ENCODE measurements around the gene CSPG4.
"Not testable (repeated sequence)": the region's sequence is repeated elsewhere in the genome, so short reads cannot be mapped to it uniquely, and the experiment has no call there.

CSPG4 gene, protein sequence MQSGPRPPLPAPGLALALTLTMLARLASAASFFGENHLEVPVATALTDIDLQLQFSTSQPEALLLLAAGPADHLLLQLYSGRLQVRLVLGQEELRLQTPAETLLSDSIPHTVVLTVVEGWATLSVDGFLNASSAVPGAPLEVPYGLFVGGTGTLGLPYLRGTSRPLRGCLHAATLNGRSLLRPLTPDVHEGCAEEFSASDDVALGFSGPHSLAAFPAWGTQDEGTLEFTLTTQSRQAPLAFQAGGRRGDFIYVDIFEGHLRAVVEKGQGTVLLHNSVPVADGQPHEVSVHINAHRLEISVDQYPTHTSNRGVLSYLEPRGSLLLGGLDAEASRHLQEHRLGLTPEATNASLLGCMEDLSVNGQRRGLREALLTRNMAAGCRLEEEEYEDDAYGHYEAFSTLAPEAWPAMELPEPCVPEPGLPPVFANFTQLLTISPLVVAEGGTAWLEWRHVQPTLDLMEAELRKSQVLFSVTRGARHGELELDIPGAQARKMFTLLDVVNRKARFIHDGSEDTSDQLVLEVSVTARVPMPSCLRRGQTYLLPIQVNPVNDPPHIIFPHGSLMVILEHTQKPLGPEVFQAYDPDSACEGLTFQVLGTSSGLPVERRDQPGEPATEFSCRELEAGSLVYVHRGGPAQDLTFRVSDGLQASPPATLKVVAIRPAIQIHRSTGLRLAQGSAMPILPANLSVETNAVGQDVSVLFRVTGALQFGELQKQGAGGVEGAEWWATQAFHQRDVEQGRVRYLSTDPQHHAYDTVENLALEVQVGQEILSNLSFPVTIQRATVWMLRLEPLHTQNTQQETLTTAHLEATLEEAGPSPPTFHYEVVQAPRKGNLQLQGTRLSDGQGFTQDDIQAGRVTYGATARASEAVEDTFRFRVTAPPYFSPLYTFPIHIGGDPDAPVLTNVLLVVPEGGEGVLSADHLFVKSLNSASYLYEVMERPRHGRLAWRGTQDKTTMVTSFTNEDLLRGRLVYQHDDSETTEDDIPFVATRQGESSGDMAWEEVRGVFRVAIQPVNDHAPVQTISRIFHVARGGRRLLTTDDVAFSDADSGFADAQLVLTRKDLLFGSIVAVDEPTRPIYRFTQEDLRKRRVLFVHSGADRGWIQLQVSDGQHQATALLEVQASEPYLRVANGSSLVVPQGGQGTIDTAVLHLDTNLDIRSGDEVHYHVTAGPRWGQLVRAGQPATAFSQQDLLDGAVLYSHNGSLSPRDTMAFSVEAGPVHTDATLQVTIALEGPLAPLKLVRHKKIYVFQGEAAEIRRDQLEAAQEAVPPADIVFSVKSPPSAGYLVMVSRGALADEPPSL (N-terminal part only)

DNA sequence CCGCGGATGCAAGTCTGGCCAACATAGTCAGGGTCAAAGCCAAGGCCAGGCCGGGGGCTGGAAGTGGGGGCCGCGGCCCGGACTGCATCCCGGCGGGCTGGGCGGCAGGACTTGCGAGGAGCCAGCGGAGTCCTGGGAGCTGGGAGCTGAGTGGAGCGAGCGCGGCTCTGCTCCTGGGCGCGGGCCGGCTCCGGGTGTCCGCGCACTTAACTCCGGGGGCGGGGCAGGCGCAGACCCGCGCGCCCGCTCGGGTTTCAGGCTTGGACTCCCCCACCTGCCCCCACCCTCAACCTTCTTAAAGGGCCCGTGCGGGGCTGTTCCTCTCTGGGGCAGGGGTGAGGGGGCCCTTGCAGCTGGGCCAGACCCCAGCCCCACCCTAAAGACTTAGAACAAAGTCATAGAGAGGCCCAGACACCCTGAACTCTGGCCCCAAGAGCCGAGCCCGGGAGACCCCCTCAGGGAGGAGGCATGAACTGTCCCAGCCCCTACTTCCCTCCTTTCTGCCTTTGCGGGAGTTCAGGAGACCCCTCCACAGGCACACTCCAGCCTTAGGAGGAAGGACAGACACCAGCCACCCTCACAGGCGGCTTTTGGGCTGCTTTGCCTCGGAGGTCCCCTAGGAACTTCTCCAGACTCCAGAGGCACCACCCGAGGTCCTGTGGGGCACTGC, at the start of gene CSPG4:
Gene CSPG4 (minus strand): TSS at position 181 of the 670 bp plus-strand sequence. CDS start 93 bp downstream, at position 88.
- DNase-seq (ENCODE audit: low spot score), result no peak

DNA sequence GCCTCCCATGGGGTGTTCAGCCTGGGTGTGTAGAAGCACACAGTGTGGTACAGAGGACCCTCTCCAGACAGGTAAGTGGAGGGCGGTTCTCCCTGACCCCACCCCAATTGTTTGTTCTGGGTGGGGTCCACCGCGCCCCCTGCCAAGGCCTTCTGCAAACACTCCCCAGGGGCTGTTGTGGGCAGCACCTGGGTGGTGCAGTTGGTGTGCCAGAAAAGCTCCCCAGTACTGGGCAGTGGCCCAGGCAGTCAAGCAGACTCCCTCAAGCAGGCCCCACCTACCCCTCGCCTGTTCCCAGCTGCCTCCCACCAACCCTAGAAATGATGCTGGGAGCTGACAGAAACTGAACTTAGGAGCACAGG, 49.7 kb upstream of the CSPG4 start:
- not testable (repeated sequence) for DNase-seq (ENCODE audit: low spot score)

DNA sequence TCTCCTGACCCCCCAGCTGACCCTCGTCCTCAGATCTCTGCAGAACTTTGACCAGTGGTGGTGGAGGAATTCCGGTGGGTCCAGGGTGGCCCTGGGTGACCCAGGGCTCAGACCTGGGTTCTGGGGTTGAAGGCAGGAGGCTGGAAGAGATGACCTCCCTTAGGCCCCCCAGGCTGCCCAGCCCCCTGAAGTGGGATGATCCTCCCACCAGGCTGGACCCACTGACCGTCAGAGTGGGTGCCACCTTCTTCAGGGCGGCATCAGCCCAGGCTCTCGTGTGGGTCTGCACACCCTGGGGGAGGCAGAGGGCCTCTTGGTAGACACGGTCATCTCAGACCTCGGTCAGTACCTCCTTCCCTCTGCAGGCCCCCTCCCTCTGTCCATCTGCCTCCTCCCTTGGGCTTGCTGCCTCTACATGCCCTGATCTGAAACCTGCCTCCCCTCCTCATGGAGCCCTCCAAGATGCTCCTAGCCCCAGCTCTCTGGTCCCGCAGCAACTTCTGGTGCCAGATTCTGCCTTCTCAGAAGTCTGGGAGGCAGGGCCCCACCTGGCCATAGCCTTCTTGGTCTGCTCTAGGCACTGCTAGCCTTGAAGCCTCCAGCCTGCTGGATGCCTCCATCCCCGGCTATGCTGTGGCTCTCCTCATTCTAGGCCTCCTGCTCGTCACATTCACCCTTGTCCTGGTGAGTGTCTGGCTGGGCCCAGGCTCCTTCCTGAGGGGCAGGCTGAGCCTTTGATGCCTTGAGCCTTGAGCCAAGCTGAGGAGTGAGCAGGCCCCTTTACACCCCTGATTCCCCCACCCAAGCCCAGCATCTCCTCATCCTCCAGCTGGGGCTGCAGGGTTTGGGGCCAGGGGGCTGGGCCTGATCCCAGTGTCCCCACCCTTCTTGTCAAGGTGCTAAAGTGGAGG, 49.1 kb upstream of the CSPG4 start:
- no peak for DNase-seq (ENCODE audit: low spot score)

GRCh38 chr15:75760704-75761435, 48.2 kb upstream of the CSPG4 start:
- no peak for DNase-seq (ENCODE audit: low spot score)

DNA sequence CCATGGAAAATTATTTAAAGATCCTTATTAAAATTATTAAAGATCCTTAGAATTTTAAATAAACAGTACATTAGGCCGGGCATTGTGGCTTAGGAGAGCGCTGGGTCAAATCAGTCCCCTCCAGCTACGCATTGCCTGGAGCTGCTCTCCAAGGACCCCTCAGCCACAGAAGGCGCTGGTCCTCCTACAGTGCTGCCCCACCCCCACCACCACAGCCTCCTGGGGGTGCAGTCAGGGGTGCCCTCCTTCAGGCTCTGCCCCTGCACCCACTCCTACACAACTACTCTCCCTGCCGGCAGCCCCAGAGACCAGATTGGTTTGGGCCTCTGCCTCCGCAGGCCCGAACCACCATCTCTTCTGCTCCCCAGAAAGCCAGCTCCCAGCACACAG, 47.5 kb upstream of the CSPG4 start:
- not testable (repeated sequence) for DNase-seq (ENCODE audit: low spot score)

- no peak for DNase-seq (ENCODE audit: low spot score)
Measured at GRCh38 chr15:75759416-75760130, 46.9 kb upstream of the CSPG4 start.

- peak; percentile 88 for DNase-seq (ENCODE audit: low spot score)
Measured at GRCh38 chr15:75758071-75758872, 45.6 kb upstream of the CSPG4 start.

GRCh38 chr15:75754871-75755270, 42.2 kb upstream of the CSPG4 start:
- DNase-seq (ENCODE audit: low spot score), result not testable (repeated sequence)

- no peak for DNase-seq (ENCODE audit: low spot score)
Measured at GRCh38 chr15:75753145-75753544, 40.5 kb upstream of the CSPG4 start.

DNA sequence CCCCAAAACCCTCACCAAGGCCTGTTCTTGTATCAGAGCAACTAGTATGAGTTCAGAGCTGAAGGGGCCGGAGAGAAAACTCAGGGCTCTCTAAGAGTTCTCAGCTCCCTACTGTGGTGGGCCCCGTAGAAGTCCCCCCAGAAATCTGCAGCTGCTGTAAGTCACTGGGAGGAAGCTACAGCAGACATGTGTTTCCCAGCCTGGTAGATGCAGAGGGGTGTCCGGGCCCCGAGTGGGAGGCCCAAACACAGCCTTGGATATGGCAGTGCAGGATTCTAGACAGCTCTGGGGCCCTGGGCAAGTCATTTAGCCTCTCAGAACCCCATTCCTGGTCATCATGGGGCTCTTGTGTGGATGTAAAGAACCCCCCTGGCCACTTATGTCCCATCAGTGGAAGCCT, 39.2 kb upstream of the CSPG4 start:
- no peak for DNase-seq (ENCODE audit: low spot score)

- DNase-seq (ENCODE audit: low spot score), result no peak
Measured at GRCh38 chr15:75751116-75751875, 38.6 kb upstream of the CSPG4 start.

DNA sequence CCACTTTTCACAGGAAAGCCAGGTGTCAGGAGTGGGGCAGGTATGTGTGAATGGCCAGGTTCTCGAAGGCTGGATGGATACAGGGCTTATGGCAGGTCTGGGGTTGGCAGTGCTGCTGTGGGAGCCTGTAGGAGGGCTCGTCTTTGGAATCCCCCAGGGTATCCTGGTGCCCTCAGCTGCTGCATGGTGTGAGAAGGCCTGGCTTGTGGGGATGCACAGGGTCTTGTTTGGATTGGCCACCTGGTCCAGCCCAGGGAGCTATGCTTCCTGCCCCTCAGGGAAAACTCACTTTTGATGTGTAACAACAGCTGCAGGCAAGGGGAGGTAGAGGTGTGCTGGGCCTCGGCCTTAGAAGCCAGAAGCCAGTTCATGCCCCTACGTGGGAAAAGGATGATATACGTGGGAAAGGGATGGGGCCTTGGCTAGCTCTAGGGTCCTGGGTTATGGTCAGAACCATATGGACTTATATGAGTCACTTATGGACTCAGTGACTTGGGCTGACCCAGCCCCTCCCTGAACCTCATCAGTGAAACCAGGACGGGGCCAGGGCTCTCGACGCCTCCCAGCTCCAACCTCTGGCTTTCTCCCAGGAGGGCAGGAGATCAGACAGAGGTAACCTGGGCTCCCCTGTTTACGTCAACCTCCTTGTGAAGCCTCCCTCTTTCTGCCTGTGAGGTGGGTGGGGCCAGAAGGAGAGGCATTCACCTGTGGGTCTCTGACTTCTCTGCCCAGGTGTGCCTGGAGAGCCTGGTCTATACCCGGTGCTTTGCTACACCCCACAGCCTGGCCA, 37.8 kb upstream of the CSPG4 start:
- no peak for DNase-seq (ENCODE audit: low spot score)

DNA sequence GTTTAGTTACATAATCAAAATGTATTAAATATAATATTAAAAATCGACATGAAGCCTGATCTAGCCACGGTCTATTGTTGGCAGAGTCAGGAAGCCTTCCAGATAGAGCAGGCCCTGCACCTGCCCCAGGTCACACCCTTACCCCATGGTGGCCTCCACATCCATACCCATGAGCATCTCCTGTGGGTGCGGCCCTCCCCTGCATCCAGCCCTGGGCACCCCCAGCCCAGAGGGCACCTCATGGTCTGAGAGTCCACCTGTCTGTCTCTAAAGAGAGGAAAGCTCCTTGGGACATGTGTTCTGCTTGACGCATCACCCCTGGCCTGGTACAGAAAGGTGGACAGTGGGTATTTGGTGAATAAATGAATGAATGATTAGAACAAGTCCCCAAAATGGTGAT, 37.2 kb upstream of the CSPG4 start:
- no peak for DNase-seq (ENCODE audit: low spot score)

DNA sequence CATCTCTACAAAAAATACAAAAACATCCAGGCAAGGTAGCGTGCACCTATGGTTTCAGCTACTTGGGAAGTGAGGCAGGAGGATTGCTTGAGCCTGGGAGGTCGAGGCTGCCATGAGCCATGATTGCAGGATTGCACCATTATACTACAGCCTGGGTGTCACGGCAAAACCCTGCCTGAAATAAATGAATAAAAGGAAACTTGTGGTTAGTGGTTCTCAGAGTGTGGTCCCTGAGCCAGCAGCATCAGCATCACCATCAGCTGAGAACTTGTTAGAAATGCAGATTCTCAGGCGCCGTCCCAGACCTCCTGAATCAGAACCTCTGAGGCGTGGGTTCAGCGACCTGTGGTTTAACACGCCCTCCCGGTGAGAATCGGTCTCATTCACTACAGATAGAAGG, 36.2 kb upstream of the CSPG4 start:
- DNase-seq (ENCODE audit: low spot score), result not testable (repeated sequence)

DNA sequence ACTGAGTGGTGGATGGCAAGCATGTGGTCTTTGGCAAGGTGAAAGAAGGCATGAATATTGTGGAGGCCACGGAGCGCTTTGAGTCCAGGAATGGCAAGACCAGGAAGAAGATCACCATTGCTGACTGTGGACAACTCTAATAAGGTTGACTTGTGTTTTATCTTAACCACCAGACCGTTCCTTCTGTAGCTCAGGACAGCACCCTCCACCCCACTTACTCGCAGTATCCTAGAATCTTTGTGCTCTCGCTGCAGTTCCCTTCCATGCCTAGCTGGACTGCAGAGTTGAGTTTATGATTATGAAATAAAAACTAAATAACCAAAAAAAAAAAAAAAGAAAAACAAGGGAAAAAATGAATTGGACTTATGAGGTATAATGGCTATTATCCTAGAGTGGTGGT, 34.5 kb upstream of the CSPG4 start:
- not testable (repeated sequence) for DNase-seq (ENCODE audit: low spot score)

GRCh38 chr15:75745305-75745704, 32.7 kb upstream of the CSPG4 start:
- DNase-seq (ENCODE audit: low spot score), result no peak

GRCh38 chr15:75742346-75742745, 29.7 kb upstream of the CSPG4 start:
- not testable (repeated sequence) for DNase-seq (ENCODE audit: low spot score)

All from pons (tissue), 1 donor.